SK-N-SH treated with all-trans-retinoic acid at 6 μM for 48 hours (cell line): Measurements from ENCODE around the gene CAMKMT.
"Not testable (repeated sequence)": the region's sequence is repeated elsewhere in the genome, so short reads cannot be mapped to it uniquely, and the experiment has no call there.

Experiments used
- ATAC-seq: fragments of 200-7000 bp; cut with Tn5 transposase; 3 replicates; pipeline ENCODE4 v1.9.1; 2020; ENCODE audit warnings: mild to moderate bottlenecking, moderate library complexity
- BACH2 ChIP-seq: fragments of 250-450 bp; sonication (Bioruptor Pico); IDR thresholded peaks from 2 replicates; pipeline ENCODE4 v1.9.0; 2021; ENCODE audit warnings: mild to moderate bottlenecking, borderline replicate concordance
- CREB5 ChIP-seq: fragments of 250-450 bp; sonication (Bioruptor Pico); IDR thresholded peaks from 2 replicates; pipeline ENCODE4 v1.5.1; 2020; ENCODE audit warnings: low read depth, mild to moderate bottlenecking, moderate library complexity
- CSDC2 ChIP-seq: fragments of 250-450 bp; sonication (Bioruptor Pico); IDR thresholded peaks from 2 replicates; pipeline ENCODE4 v1.5.0; 2020; ENCODE audit warnings: mild to moderate bottlenecking, moderate library complexity
- CSRNP3 ChIP-seq: fragments of 250-450 bp; sonication (Bioruptor Pico); IDR thresholded peaks from 2 replicates; pipeline ENCODE4 v1.5.1; 2021; ENCODE audit warnings: mild to moderate bottlenecking, moderate library complexity
- ESRRG ChIP-seq: fragments of 250-450 bp; sonication (Bioruptor Pico); IDR thresholded peaks from 2 replicates; pipeline ENCODE4 v1.6.1; 2021; ENCODE audit warnings: mild to moderate bottlenecking
- GLIS3 ChIP-seq: fragments of 250-450 bp; sonication (Bioruptor Pico); IDR thresholded peaks from 2 replicates; pipeline ENCODE4 v1.5.0; 2020; ENCODE audit warnings: mild to moderate bottlenecking, moderate library complexity
- ISL1 ChIP-seq: fragments of 250-450 bp; sonication (Bioruptor Pico); IDR thresholded peaks from 2 replicates; pipeline ENCODE4 v2.1.2; 2022; ENCODE audit warnings: mild to moderate bottlenecking, moderate library complexity
- OSR1 ChIP-seq: fragments of 250-450 bp; sonication (Bioruptor Pico); IDR thresholded peaks from 2 replicates; pipeline ENCODE4 v1.8.0; 2022; ENCODE audit warnings: moderate library complexity, mild to moderate bottlenecking, inconsistent platforms
- PATZ1 ChIP-seq: fragments of 250-450 bp; sonication (Bioruptor Pico); IDR thresholded peaks from 2 replicates; pipeline ENCODE4 v1.8.0; 2020; ENCODE audit warnings: mild to moderate bottlenecking, moderate library complexity, borderline replicate concordance
- POU6F1 ChIP-seq: fragments of 250-450 bp; sonication (Bioruptor Pico); IDR thresholded peaks from 2 replicates; pipeline ENCODE4 v1.8.0; 2021; ENCODE audit warnings: low read depth, mild to moderate bottlenecking, moderate library complexity, borderline replicate concordance
- RARB ChIP-seq: fragments of 250-450 bp; sonication (Bioruptor Pico); IDR thresholded peaks from 2 replicates; pipeline ENCODE4 v1.8.0; 2021; ENCODE audit warnings: mild to moderate bottlenecking, moderate library complexity
- SNAI2 ChIP-seq: fragments of 250-450 bp; sonication (Bioruptor Pico); IDR thresholded peaks from 2 replicates; pipeline ENCODE4 v1.5.0; 2020; ENCODE audit warnings: mild to moderate bottlenecking, moderate library complexity
- TCF4 ChIP-seq: fragments of 250-450 bp; sonication (Bioruptor Pico); IDR thresholded peaks from 2 replicates; pipeline ENCODE4 v1.8.0; 2021; ENCODE audit warnings: mild to moderate bottlenecking, moderate library complexity, borderline replicate concordance
- TSHZ2 ChIP-seq: fragments of 250-450 bp; sonication (Bioruptor Pico); IDR thresholded peaks from 2 replicates; pipeline ENCODE4 v1.5.0; 2020; ENCODE audit warnings: mild to moderate bottlenecking, moderate library complexity
- ZC3H10 ChIP-seq: fragments of 250-450 bp; sonication (Bioruptor Pico); IDR thresholded peaks from 2 replicates; pipeline ENCODE4 v1.5.1; 2021; ENCODE audit warnings: mild to moderate bottlenecking, moderate library complexity
- ZFP3 ChIP-seq: fragments of 250-450 bp; sonication (Bioruptor Pico); IDR thresholded peaks from 2 replicates; pipeline ENCODE4 v1.5.0; 2020; ENCODE audit warnings: mild to moderate bottlenecking, moderate library complexity
- ZFP30 ChIP-seq: fragments of 450-650 bp; formaldehyde crosslinking; IDR thresholded peaks from 2 replicates; pipeline ENCODE4 v1.5.0; 2022; ENCODE audit warnings: mild to moderate bottlenecking, moderate library complexity
- ZNF565 ChIP-seq: fragments of 450-650 bp; formaldehyde crosslinking; conservative IDR thresholded peaks from 2 replicates; pipeline ENCODE4 v1.5.0; 2020; ENCODE audit warnings: low read depth, mild to moderate bottlenecking, moderate library complexity
- ZNF8 ChIP-seq: fragments of 450-650 bp; formaldehyde crosslinking; IDR thresholded peaks from 2 replicates; pipeline ENCODE4 v1.5.0; 2020; ENCODE audit warnings: mild to moderate bottlenecking, moderate library complexity

CAMKMT gene

GRCh38 chr2:44582363-44583008 lies 220.7 kb downstream of the CAMKMT start (continued):
- TF ChIP-seq CSDC2 (CRISPR knock-in tag): no peak

- not testable (repeated sequence) for ATAC-seq
Measured at GRCh38 chr2:44595615-44596014, 233.9 kb downstream of the CAMKMT start.

- no peak for ATAC-seq
- TF ChIP-seq OSR1 (no peak), GLIS3 (no peak), TCF4 (no peak), PATZ1 (CRISPR knock-in tag) (no peak), ZC3H10 (CRISPR knock-in tag) (no peak)
Measured at GRCh38 chr2:44596537-44597320, 235.0 kb downstream of the CAMKMT start.

- no peak for TF ChIP-seq BACH2 (CRISPR knock-in tag)
- TF ChIP-seq SNAI2: no peak
- no peak for TF ChIP-seq RARB (CRISPR knock-in tag)
- no peak for TF ChIP-seq ZFP30 (CRISPR knock-in tag)
- TF ChIP-seq CREB5 (CRISPR knock-in tag): no peak
- TF ChIP-seq TCF4: no peak
- TF ChIP-seq ISL1 (CRISPR knock-in tag): no peak
- TF ChIP-seq POU6F1: no peak
- TF ChIP-seq ZNF8: no peak
- TF ChIP-seq ZC3H10 (CRISPR knock-in tag): no peak
- TF ChIP-seq GLIS3: no peak
- no peak for TF ChIP-seq ZFP3
- no peak for TF ChIP-seq ESRRG (CRISPR knock-in tag)
- TF ChIP-seq ZNF565 (CRISPR knock-in tag): no peak
- TF ChIP-seq OSR1: no peak
- TF ChIP-seq, all 23 proteins: peak for 0
- ATAC-seq: no peak
Measured at GRCh38 chr2:44598330-44599119, 236.8 kb downstream of the CAMKMT start.

- ATAC-seq: peak; percentile 84
- TF ChIP-seq POU6F1 (no peak), CSRNP3 (CRISPR knock-in tag) (no peak), SNAI2 (no peak), TSHZ2 (CRISPR knock-in tag) (peak; percentile 89), TCF4 (peak; percentile 77), ZFP30 (CRISPR knock-in tag) (no peak), ISL1 (CRISPR knock-in tag) (peak; percentile 64; the same call in 1 of the 2 replicates), ZNF8 (no peak), CREB5 (CRISPR knock-in tag) (no peak), CSDC2 (CRISPR knock-in tag) (no peak), ZC3H10 (CRISPR knock-in tag) (no peak), RARB (CRISPR knock-in tag) (no peak), OSR1 (no peak)
Measured at GRCh38 chr2:44599130-44599529, 237.4 kb downstream of the CAMKMT start.
